WTC11 (cell line): ENCODE data around the gene NOP10. TPM values are rescaled to one million over a fixed set of nuclear protein-coding genes. Genes with fewer than 3 reads are reported as not detected.

Experiments
- ATAC-seq: fragments of 200-7000 bp; cut with Tn5 transposase; 2 replicates; pipeline ENCODE4 v1.10.0; 2021; ENCODE audit warnings: mild to moderate bottlenecking, moderate library complexity
- CTCF ChIA-PET: fragments of 300-600 bp; sonication (Branson Sonifier 250); formaldehyde crosslinking; loops from one replicate; lab custom pipeline; 2021; ENCODE audit warnings: antibody characterized with exemption; lab: Charles Lee
- POLR2A ChIA-PET: fragments of 350-600 bp; sonication (Branson Sonifier 250); formaldehyde crosslinking; loops from one replicate; lab custom pipeline; 2021; ENCODE audit warnings: antibody characterized with exemption; lab: Charles Lee
- DNase-seq: peaks from one replicate; pipeline ENCODE4 v3.0.0; 2021; ENCODE audit warnings: low spot score
- H3K27ac Mint-ChIP-seq: 2 replicates; pipeline ENCODE4 v1.8.0; 2021; ENCODE audit warnings: mixed read lengths
- H3K27me3 Mint-ChIP-seq: 2 replicates; pipeline ENCODE4 v1.8.0; 2021; ENCODE audit warnings: low read depth, mild to moderate bottlenecking, moderate library complexity, mixed read lengths
- H3K36me3 Mint-ChIP-seq: 2 replicates; pipeline ENCODE4 v1.8.0; 2021; ENCODE audit warnings: mixed read lengths
- H3K4me1 Mint-ChIP-seq: 2 replicates; pipeline ENCODE4 v1.8.0; 2022; ENCODE audit warnings: mixed read lengths
- H3K4me3 Mint-ChIP-seq: 2 replicates; pipeline ENCODE4 v1.8.0; 2021; ENCODE audit warnings: mild to moderate bottlenecking, moderate library complexity, mixed read lengths
- H3K9me3 Mint-ChIP-seq: 2 replicates; pipeline ENCODE4 v1.8.0; 2021; ENCODE audit warnings: mixed read lengths
- E2F1 ChIP-seq: sonication (generic); formaldehyde crosslinking; IDR thresholded peaks from 2 replicates; pipeline ENCODE4 v1.8.0; 2022; ENCODE audit warnings: mild to moderate bottlenecking, missing genetic modification reagents
- E2F5 ChIP-seq: sonication (generic); formaldehyde crosslinking; IDR thresholded peaks from 2 replicates; pipeline ENCODE4 v1.8.1; 2022; ENCODE audit warnings: mild to moderate bottlenecking, moderate library complexity, missing genetic modification reagents
- EMX1 ChIP-seq: fragments of 250-450 bp; sonication (Bioruptor Pico); IDR thresholded peaks from 2 replicates; pipeline ENCODE4 v1.8.0; 2021; ENCODE audit warnings: mild to moderate bottlenecking
- ESRRA ChIP-seq: sonication (generic); formaldehyde crosslinking; IDR thresholded peaks from 2 replicates; pipeline ENCODE4 v1.8.1; 2022; ENCODE audit warnings: mild to moderate bottlenecking, missing genetic modification reagents, borderline replicate concordance
- ETV6 ChIP-seq: sonication (generic); formaldehyde crosslinking; IDR thresholded peaks from 2 replicates; pipeline ENCODE4 v1.8.1; 2022; ENCODE audit warnings: mild to moderate bottlenecking, missing genetic modification reagents
- FOXP1 ChIP-seq: sonication (generic); formaldehyde crosslinking; IDR thresholded peaks from 2 replicates; pipeline ENCODE4 v1.8.0; 2022; ENCODE audit warnings: missing genetic modification reagents, mild to moderate bottlenecking, moderate library complexity, borderline replicate concordance
- GRHL2 ChIP-seq: fragments of 250-450 bp; sonication (Bioruptor Pico); IDR thresholded peaks from 2 replicates; pipeline ENCODE4 v1.8.0; 2022; ENCODE audit warnings: mild to moderate bottlenecking, moderate library complexity; ENCODE audit not compliant: insufficient replicate concordance, severe bottlenecking
- GTF2I ChIP-seq: fragments of 250-450 bp; sonication (Bioruptor Pico); conservative IDR thresholded peaks from 2 replicates; pipeline ENCODE4 v1.4.0; 2021; ENCODE audit warnings: mild to moderate bottlenecking
- KAT7 ChIP-seq: sonication (generic); formaldehyde crosslinking; IDR thresholded peaks from 2 replicates; pipeline ENCODE4 v1.8.1; 2023; ENCODE audit warnings: missing genetic modification reagents, mild to moderate bottlenecking, borderline replicate concordance
- MYBL2 ChIP-seq: sonication (generic); formaldehyde crosslinking; IDR thresholded peaks from 2 replicates; pipeline ENCODE4 v1.8.1; 2023; ENCODE audit warnings: mild to moderate bottlenecking, moderate library complexity, missing genetic modification reagents
- NR2C2 ChIP-seq: sonication (generic); formaldehyde crosslinking; IDR thresholded peaks from 2 replicates; pipeline ENCODE4 v1.8.0; 2022; ENCODE audit warnings: mild to moderate bottlenecking, missing genetic modification reagents
- RORB ChIP-seq: fragments of 250-450 bp; sonication (Bioruptor Pico); IDR thresholded peaks from 2 replicates; pipeline ENCODE4 v1.9.0; 2021; ENCODE audit warnings: mild to moderate bottlenecking
- STAT6 ChIP-seq: sonication (generic); formaldehyde crosslinking; conservative IDR thresholded peaks from 2 replicates; pipeline ENCODE4 v1.8.1; 2023; ENCODE audit warnings: mild to moderate bottlenecking, low read depth, missing genetic modification reagents, moderate library complexity
- TEAD4 ChIP-seq: sonication (generic); formaldehyde crosslinking; IDR thresholded peaks from 2 replicates; pipeline ENCODE4 v1.8.0; 2022; ENCODE audit warnings: mild to moderate bottlenecking, missing genetic modification reagents
- TP53 ChIP-seq: sonication (generic); formaldehyde crosslinking; IDR thresholded peaks from 2 replicates; pipeline ENCODE4 v1.8.1; 2023; ENCODE audit warnings: mild to moderate bottlenecking, missing genetic modification reagents
- USF2 ChIP-seq: sonication (generic); formaldehyde crosslinking; IDR thresholded peaks from 2 replicates; pipeline ENCODE4 v1.8.1; 2023; ENCODE audit warnings: mild to moderate bottlenecking, missing genetic modification reagents, moderate library complexity
- ZBTB21 ChIP-seq: sonication (generic); formaldehyde crosslinking; IDR thresholded peaks from 2 replicates; pipeline ENCODE4 v1.8.1; 2023; ENCODE audit warnings: mild to moderate bottlenecking, missing genetic modification reagents, borderline replicate concordance
- ZBTB43 ChIP-seq: sonication (generic); formaldehyde crosslinking; IDR thresholded peaks from 2 replicates; pipeline ENCODE4 v1.8.1; 2023; ENCODE audit warnings: mild to moderate bottlenecking, missing genetic modification reagents
- ZNF219 ChIP-seq: sonication (generic); formaldehyde crosslinking; IDR thresholded peaks from 2 replicates; pipeline ENCODE4 v1.8.0; 2023; ENCODE audit warnings: missing genetic modification reagents, mild to moderate bottlenecking, borderline replicate concordance
- ZNF317 ChIP-seq: sonication (generic); formaldehyde crosslinking; IDR thresholded peaks from 2 replicates; pipeline ENCODE4 v1.8.1; 2023; ENCODE audit warnings: low read depth, mild to moderate bottlenecking, moderate library complexity, missing genetic modification reagents, borderline replicate concordance
- ZSCAN18 ChIP-seq: fragments of 250-450 bp; sonication (Bioruptor Pico); IDR thresholded peaks from 2 replicates; pipeline ENCODE4 v2.1.2; 2022; ENCODE audit warnings: mild to moderate bottlenecking, moderate library complexity
- total RNA-seq: library from RNA; stranded (reverse); gene quantifications from 3 replicates; pipeline ENCODE4 v1.2.3, GENCODE V29; 2021
- TF ChIP-seq, protein P1 (sequence below): sonication (generic); formaldehyde crosslinking; IDR thresholded peaks from 2 replicates; pipeline ENCODE4 v1.8.0; 2022; ENCODE audit warnings: mild to moderate bottlenecking, missing genetic modification reagents
- TF ChIP-seq, protein P2 (sequence below): sonication (generic); formaldehyde crosslinking; IDR thresholded peaks from 2 replicates; pipeline ENCODE4 v1.8.1; 2022; ENCODE audit warnings: low read depth, missing genetic modification reagents, borderline replicate concordance
- TF ChIP-seq, protein P3 (sequence below): sonication (generic); formaldehyde crosslinking; IDR thresholded peaks from 2 replicates; pipeline ENCODE4 v1.8.1; 2022; ENCODE audit warnings: low read depth, mild to moderate bottlenecking, moderate library complexity, missing genetic modification reagents, borderline replicate concordance

NOP10 gene
- total RNA-seq, 1 experiment from 2014 or later: 220 TPM

- Mint-ChIP-seq H3K9me3 (no peaks in the 10 kb centered on the region), H3K36me3 (peaks cover 25% of the 10 kb centered on the region), H3K27ac (peak within 1 kb of the TSS; percentile 95), H3K4me1 (peaks cover 22% of the 10 kb centered on the region), H3K27me3 (peaks cover 6% of the 10 kb centered on the region), H3K4me3 (peak within 1 kb of the TSS; percentile 97)
- CTCF ChIA-PET: interaction anchor here (0.6 to 3.1 kb wide), 12 partner anchors 9 to 250 kb away, joined by 3 to 16 read pairs (median 4); partner anchors contain the start of genes GOLGA8B and LPCAT4
- DNase-seq (peak; percentile 91), ATAC-seq (peak; percentile 91)
- POLR2A ChIA-PET: interaction anchor here (0.6 to 2.5 kb wide), 6 partner anchors 8 to 245 kb away, joined by 3 to 9 read pairs (median 3); partner anchors contain the start of genes KATNBL1 and LPCAT4
- TF ChIP-seq TP53 (CRISPR knock-in tag): no peak
- no peak for TF ChIP-seq ZNF219 (CRISPR knock-in tag)
- no peak for TF ChIP-seq GTF2I (CRISPR knock-in tag)
- TF ChIP-seq GRHL2: no peak
- no peak for TF ChIP-seq E2F1 (CRISPR knock-in tag)
- TF ChIP-seq, protein P1, sequence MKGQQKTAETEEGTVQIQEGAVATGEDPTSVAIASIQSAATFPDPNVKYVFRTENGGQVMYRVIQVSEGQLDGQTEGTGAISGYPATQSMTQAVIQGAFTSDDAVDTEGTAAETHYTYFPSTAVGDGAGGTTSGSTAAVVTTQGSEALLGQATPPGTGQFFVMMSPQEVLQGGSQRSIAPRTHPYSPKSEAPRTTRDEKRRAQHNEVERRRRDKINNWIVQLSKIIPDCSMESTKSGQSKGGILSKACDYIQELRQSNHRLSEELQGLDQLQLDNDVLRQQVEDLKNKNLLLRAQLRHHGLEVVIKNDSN (CRISPR knock-in tag): no peak
- no peak for TF ChIP-seq ZBTB21 (CRISPR knock-in tag)
- TF ChIP-seq MYBL2 (CRISPR knock-in tag): peak; percentile 34; the same call in 1 of the 2 replicates
- no peak for TF ChIP-seq RORB (CRISPR knock-in tag)
- TF ChIP-seq STAT6 (CRISPR knock-in tag): no peak
- no peak for TF ChIP-seq TEAD4
- peak; percentile 75 for TF ChIP-seq E2F5 (CRISPR knock-in tag)
- peak; percentile 84 for TF ChIP-seq FOXP1
- peak; percentile 13; the same call in 1 of the 2 replicates for TF ChIP-seq ETV6 (CRISPR knock-in tag)
- TF ChIP-seq NR2C2 (CRISPR knock-in tag): no peak
- 0 out of 2 replicates have a peak, but pooled peaks have one; percentile 21 for TF ChIP-seq USF2 (CRISPR knock-in tag)
- TF ChIP-seq ZSCAN18 (CRISPR knock-in tag): no peak
- TF ChIP-seq KAT7 (CRISPR knock-in tag): 0 out of 2 replicates have a peak, but pooled peaks have one; percentile 36
- 0 out of 2 replicates have a peak, but pooled peaks have one; percentile 50 for TF ChIP-seq EMX1 (CRISPR knock-in tag)
- TF ChIP-seq, protein P2, sequence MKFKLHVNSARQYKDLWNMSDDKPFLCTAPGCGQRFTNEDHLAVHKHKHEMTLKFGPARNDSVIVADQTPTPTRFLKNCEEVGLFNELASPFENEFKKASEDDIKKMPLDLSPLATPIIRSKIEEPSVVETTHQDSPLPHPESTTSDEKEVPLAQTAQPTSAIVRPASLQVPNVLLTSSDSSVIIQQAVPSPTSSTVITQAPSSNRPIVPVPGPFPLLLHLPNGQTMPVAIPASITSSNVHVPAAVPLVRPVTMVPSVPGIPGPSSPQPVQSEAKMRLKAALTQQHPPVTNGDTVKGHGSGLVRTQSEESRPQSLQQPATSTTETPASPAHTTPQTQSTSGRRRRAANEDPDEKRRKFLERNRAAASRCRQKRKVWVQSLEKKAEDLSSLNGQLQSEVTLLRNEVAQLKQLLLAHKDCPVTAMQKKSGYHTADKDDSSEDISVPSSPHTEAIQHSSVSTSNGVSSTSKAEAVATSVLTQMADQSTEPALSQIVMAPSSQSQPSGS (CRISPR knock-in tag): no peak
- TF ChIP-seq ZNF317: no peak
- TF ChIP-seq ZBTB43 (CRISPR knock-in tag): no peak
- TF ChIP-seq, protein P3, sequence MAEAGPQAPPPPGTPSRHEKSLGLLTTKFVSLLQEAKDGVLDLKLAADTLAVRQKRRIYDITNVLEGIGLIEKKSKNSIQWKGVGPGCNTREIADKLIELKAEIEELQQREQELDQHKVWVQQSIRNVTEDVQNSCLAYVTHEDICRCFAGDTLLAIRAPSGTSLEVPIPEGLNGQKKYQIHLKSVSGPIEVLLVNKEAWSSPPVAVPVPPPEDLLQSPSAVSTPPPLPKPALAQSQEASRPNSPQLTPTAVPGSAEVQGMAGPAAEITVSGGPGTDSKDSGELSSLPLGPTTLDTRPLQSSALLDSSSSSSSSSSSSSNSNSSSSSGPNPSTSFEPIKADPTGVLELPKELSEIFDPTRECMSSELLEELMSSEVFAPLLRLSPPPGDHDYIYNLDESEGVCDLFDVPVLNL (CRISPR knock-in tag): no peak
- no peak for TF ChIP-seq ESRRA (CRISPR knock-in tag)
These were observed 5.2 kb downstream of the NOP10 start, which contains the start of gene SLC12A6 for GRCh38 chr15:34337557-34338306. Gene SLC12A6, minus strand, starts transcription at chr15:34337781. Its CDS starts 1,101 bp downstream, at chr15:34336680.
